ENCODE measurements around the gene PAGR1.

Gene PAGR1

GRCh38 chr16:29845656-29846055 is 29.7 kb downstream of the PAGR1 start:
- CTCF ChIA-PET = interaction anchor here (0.9 to 1.4 kb wide), 2 partner anchors 23 to 29 kb away, joined by 3 read pairs; no protein-coding TSS in a partner anchor
- Histone ChIP-seq H3K27ac (ENCODE audit: extremely low read depth, low read depth, low read length) (no peak overlapping the region), H3K36me3 (ENCODE audit: control insufficient read depth in 2 of 2, insufficient read depth in 1 of 2, low read length in 2 of 2) (peaks cover 0 to 9% of the 10 kb centered on the region in 2 experiments; a peak in 1 of 3 replicates), H3K9me3 (ENCODE audit: control insufficient read depth, insufficient read depth, low read depth, low read length) (no peaks in the 10 kb centered on the region), H3K4me3 (ENCODE audit: low read depth, low read length) (no peak overlapping the region), H3K4me1 (ENCODE audit: control insufficient read depth, insufficient read depth, low read length) (no peaks in the 10 kb centered on the region)
- no peak for TF ChIP-seq ZNF488 (tag by site-specific recombination; IDR thresholded peaks at IDR 0.05)
- TF ChIP-seq ZNF658 (tag by site-specific recombination; IDR thresholded peaks at IDR 0.05) = no peak
- no peak for TF ChIP-seq ZIC2 (tag by site-specific recombination; IDR thresholded peaks at IDR 0.05)
- TF ChIP-seq ZNF660 (tag by site-specific recombination; IDR thresholded peaks at IDR 0.05) = no peak
- TF ChIP-seq ZBTB20 (tag by site-specific recombination; IDR thresholded peaks at IDR 0.05) = no peak
- TF ChIP-seq ZNF701 (tag by site-specific recombination; IDR thresholded peaks at IDR 0.05) = no peak
- no peak for TF ChIP-seq MEIS1 (CRISPR knock-in tag; IDR thresholded peaks at IDR 0.05; ENCODE audit: borderline replicate concordance)
- TF ChIP-seq MYNN (tag by site-specific recombination; IDR thresholded peaks at IDR 0.05; ENCODE audit: borderline replicate concordance) = no peak
- TF ChIP-seq ELK4 (IDR thresholded peaks at IDR 0.05; ENCODE audit: borderline replicate concordance, low read depth, low read length) = no peak
- no peak for TF ChIP-seq ZNF48 (tag by site-specific recombination; IDR thresholded peaks at IDR 0.05)
- no peak for TF ChIP-seq BCL11B (tag by site-specific recombination; IDR thresholded peaks at IDR 0.05; ENCODE audit: low read depth)
- no peak for TF ChIP-seq ZNF645 (tag by site-specific recombination; IDR thresholded peaks at IDR 0.05)
- no peak for TF ChIP-seq ZFP41 (tag by site-specific recombination; IDR thresholded peaks at IDR 0.05; ENCODE audit: borderline replicate concordance)
- POLR2A ChIA-PET = interaction anchor here (0.6 to 1.2 kb wide), 2 partner anchors 30 to 41 kb away, joined by 3 read pairs; partner anchors contain the start of gene PAGR1

- Histone ChIP-seq H3K4me1 (ENCODE audit: control insufficient read depth, insufficient read depth, low read length) (no peaks in the 10 kb centered on the region), H3K4me3 (ENCODE audit: low read depth, low read length) (no peak overlapping the region), H3K36me3 (ENCODE audit: control insufficient read depth in 2 of 2, insufficient read depth in 1 of 2, low read length in 2 of 2) (peaks cover 0 to 9% of the 10 kb centered on the region in 2 experiments; a peak in 1 of 3 replicates), H3K9me3 (ENCODE audit: control insufficient read depth, insufficient read depth, low read depth, low read length) (no peaks in the 10 kb centered on the region), H3K27ac (ENCODE audit: extremely low read depth, low read depth, low read length) (no peak overlapping the region)
- CTCF ChIA-PET = interaction anchor here (0.6 to 5.0 kb wide), 68 partner anchors 11 to 1355 kb away, joined by 3 to 74 read pairs (median 4); partner anchors contain the start of genes ASPHD1, C16orf92, CDIPT and HIRIP3
- POLR2A ChIA-PET = interaction anchor here (0.6 to 3.2 kb wide), 13 partner anchors 20 to 1105 kb away, joined by 3 to 13 read pairs (median 5); partner anchors contain the start of genes MAZ, MVP, PAGR1 and PRRT2
- TF ChIP-seq ZNF707 (tag by site-specific recombination; IDR thresholded peaks at IDR 0.05) (no peak), ZNF148 (tag by site-specific recombination; IDR thresholded peaks at IDR 0.05; ENCODE audit: borderline replicate concordance) (no peak), ZBTB21 (tag by site-specific recombination; IDR thresholded peaks at IDR 0.05) (no peak), OSR2 (tag by site-specific recombination; IDR thresholded peaks at IDR 0.05) (peak; percentile 70), KLF17 (tag by site-specific recombination; IDR thresholded peaks at IDR 0.05) (peak; percentile 55; the same call in 1 of the 2 replicates), ZNF629 (tag by site-specific recombination; IDR thresholded peaks at IDR 0.05) (peak; percentile 37), SCRT1 (tag by site-specific recombination; IDR thresholded peaks at IDR 0.05; ENCODE audit: borderline replicate concordance) (peak; percentile 79; the same call in 1 of the 2 replicates), ZBTB7A (tag by site-specific recombination; IDR thresholded peaks at IDR 0.05; ENCODE audit: low read depth) (no peak), ZNF394 (tag by site-specific recombination; IDR thresholded peaks at IDR 0.05; ENCODE audit: borderline replicate concordance) (peak; percentile 57; the same call in 1 of the 2 replicates), ZNF10 (tag by site-specific recombination; IDR thresholded peaks at IDR 0.05) (0 out of 2 replicates have a peak, but pooled peaks have one; percentile 33)
Measured at GRCh38 chr16:29848420-29849297, 32.7 kb downstream of the PAGR1 start.
